ENCODE measurements around the gene SULT2B1.
"Not testable (repeated sequence)": the region's sequence is repeated elsewhere in the genome, so short reads cannot be mapped to it uniquely, and the experiment has no call there.

The SULT2B1 gene

DNA sequence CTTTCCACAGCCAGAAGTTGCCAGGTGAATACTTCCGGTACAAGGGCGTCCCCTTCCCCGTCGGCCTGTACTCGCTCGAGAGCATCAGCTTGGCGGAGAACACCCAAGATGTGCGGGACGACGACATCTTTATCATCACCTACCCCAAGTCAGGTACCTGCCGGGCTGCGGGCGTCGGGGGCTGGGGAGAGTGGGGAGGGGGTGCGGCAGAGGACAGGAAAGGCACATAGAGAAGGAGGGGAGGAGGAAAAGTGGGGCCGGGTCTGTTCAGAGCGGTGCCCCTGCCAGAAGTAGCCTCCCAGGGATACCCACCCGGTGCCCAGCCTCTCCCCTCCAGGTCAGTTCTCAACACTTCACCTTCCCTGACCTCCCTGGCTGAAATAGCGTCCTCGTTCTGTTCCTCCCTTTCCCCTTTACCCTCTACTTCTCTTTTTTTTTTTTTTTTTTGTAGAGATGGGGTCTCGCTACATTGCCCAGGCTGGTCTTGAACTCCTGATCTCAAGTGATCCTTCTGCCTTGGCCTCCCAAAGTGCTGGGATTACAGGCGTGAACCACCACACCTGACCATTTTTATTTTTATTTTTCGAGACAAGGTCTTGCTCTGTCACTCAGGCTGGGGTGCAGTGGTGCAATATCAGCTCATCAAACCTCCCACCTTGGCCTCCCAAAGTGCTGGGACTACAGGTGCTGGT, 24.1 kb downstream of the SULT2B1 start:
- Histone ChIP-seq H3K9me3 (replicated peaks in 1 of 2; ENCODE audit: control insufficient read depth in 2 of 2, insufficient read depth in 1 of 2, low read depth in 1 of 2, low read length in 2 of 2) (no peaks in the 10 kb centered on the region), H3K36me3 (replicated peaks in 1 of 2; ENCODE audit: control insufficient read depth in 2 of 2, insufficient read depth in 2 of 2, low read length in 2 of 2) (no peaks in the 10 kb centered on the region), H2BK120ac (ENCODE audit: low read depth, low read length) (no peak overlapping the region), H3K9ac (ENCODE audit: low read depth, low read length, poor library complexity) (no peak overlapping the region), H2BK12ac (ENCODE audit: low read length) (peak overlapping the region; percentile 24), H3K23ac (ENCODE audit: low read depth, low read length, poor library complexity) (no peak overlapping the region), H3K14ac (ENCODE audit: low read length) (no peak overlapping the region), H2BK15ac (ENCODE audit: low read length) (peak overlapping the region; percentile 71), H2AK5ac (ENCODE audit: low read depth, low read length) (peak overlapping the region; percentile 47), H3K4me1 (ENCODE audit: control insufficient read depth in 2 of 2, insufficient read depth in 1 of 2, low read depth in 1 of 2, low read length in 2 of 2) (peaks cover 0 to 10% of the 10 kb centered on the region in 2 donors), H3K27me3 (ENCODE audit: control insufficient read depth in 3 of 3, insufficient read depth in 3 of 3, low read depth in 1 of 3, low read length in 3 of 3) (peaks cover 0 to 11% (median 0%) of the 10 kb centered on the region in 3 experiments), H3K79me1 (ENCODE audit: low read depth, low read length) (no peaks in the 10 kb centered on the region), H2AFZ (ENCODE audit: low read length) (no peak overlapping the region), H3K18ac (ENCODE audit: low read length) (peak overlapping the region; percentile 65), H3K4me3 (ENCODE audit: low read length in 2 of 2) (no peak overlapping the region), H3K27ac (replicated peaks; ENCODE audit: low read length) (no peak overlapping the region), H3K4me2 (ENCODE audit: insufficient read depth, low read length, poor library complexity, severe bottlenecking) (no peak overlapping the region), H3K4ac (ENCODE audit: low read length) (no peak overlapping the region), H2BK5ac (ENCODE audit: low read length) (no peak overlapping the region), H4K8ac (ENCODE audit: low read depth, low read length) (no peak overlapping the region), H4K91ac (ENCODE audit: low read depth, low read length, poor library complexity) (no peak overlapping the region)
- WGBS, 2 donors (ENCODE audit: extremely low coverage in 2 of 2, insufficient read length in 2 of 2, insufficient replicate concordance in 1 of 2) = no CpG with 5 or more reads among the region's 23 CpGs
- DNase-seq (ENCODE audit: low spot score) = no peak

DNA sequence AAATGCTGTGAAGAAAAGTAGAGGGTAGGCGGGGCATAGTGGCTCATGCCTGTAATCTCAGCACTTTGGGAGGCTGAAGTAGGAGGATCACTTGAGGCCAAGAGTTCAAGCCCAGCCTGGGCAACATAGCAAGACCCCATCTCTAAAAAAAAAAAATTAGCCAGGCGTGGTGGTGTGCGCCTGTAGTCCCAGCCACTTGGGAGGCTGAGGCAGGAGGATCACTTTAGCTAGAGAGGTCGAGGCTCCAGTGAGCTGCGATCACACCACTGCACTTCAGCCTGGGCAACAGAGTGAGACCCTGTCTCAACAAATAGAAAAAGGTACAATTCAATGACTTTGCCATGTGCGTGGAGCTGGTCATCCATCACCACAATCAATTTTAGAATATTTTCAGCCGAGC, 25.9 kb downstream of the SULT2B1 start:
- H3K4me1 ChIP-seq (ENCODE audit: control insufficient read depth in 2 of 2, insufficient read depth in 1 of 2, low read depth in 1 of 2, low read length in 2 of 2); H3K27ac ChIP-seq (replicated peaks; ENCODE audit: low read length); H2AK5ac ChIP-seq (ENCODE audit: low read depth, low read length); H3K9ac ChIP-seq (ENCODE audit: low read depth, low read length, poor library complexity); H4K91ac ChIP-seq (ENCODE audit: low read depth, low read length, poor library complexity); H2AFZ ChIP-seq (ENCODE audit: low read length); H2BK15ac ChIP-seq (ENCODE audit: low read length); H3K4me2 ChIP-seq (ENCODE audit: insufficient read depth, low read length, poor library complexity, severe bottlenecking); H3K18ac ChIP-seq (ENCODE audit: low read length); H2BK12ac ChIP-seq (ENCODE audit: low read length); H3K36me3 ChIP-seq (replicated peaks in 1 of 2; ENCODE audit: control insufficient read depth in 2 of 2, insufficient read depth in 2 of 2, low read length in 2 of 2); H2BK120ac ChIP-seq (ENCODE audit: low read depth, low read length); H3K23ac ChIP-seq (ENCODE audit: low read depth, low read length, poor library complexity); H3K4me3 ChIP-seq (ENCODE audit: low read length in 2 of 2); H3K79me1 ChIP-seq (ENCODE audit: low read depth, low read length); H3K9me3 ChIP-seq (replicated peaks in 1 of 2; ENCODE audit: control insufficient read depth in 2 of 2, insufficient read depth in 1 of 2, low read depth in 1 of 2, low read length in 2 of 2); H2BK5ac ChIP-seq (ENCODE audit: low read length); H3K4ac ChIP-seq (ENCODE audit: low read length); H4K8ac ChIP-seq (ENCODE audit: low read depth, low read length); H3K27me3 ChIP-seq (ENCODE audit: control insufficient read depth in 3 of 3, insufficient read depth in 3 of 3, low read depth in 1 of 3, low read length in 3 of 3); H3K14ac ChIP-seq (ENCODE audit: low read length); DNase-seq (ENCODE audit: low spot score): not testable (repeated sequence)
- WGBS, 2 donors (ENCODE audit: extremely low coverage in 2 of 2, insufficient read length in 2 of 2, insufficient replicate concordance in 1 of 2) = no CpG with 5 or more reads among the region's 7 CpGs

DNA sequence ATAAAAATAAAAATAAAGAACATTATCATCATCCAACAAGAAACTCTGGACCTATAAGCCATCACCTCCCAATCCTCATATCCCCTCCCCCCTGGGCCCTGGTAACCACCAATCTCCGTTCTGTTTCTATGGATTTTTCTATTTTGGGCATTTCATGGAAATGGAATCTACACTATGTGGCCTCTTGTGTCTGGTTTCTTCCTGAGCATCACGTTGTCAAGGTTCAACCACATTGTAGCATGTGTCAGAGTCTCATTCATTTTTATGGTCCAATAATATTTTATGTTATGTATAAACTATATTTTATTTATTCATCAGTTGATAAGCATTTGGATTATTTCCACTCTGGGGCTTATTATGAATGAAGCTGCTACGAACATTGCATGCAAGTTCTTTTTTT, 26.9 kb downstream of the SULT2B1 start:
- Histone ChIP-seq H2BK120ac (ENCODE audit: low read depth, low read length) (no peak overlapping the region), H3K27ac (replicated peaks; ENCODE audit: low read length) (no peak overlapping the region), H3K4me3 (ENCODE audit: low read length in 2 of 2) (no peak overlapping the region), H3K79me1 (ENCODE audit: low read depth, low read length) (no peaks in the 10 kb centered on the region), H3K4me1 (ENCODE audit: control insufficient read depth in 2 of 2, insufficient read depth in 1 of 2, low read depth in 1 of 2, low read length in 2 of 2) (peaks cover under 1 to 1% of the 10 kb centered on the region in 2 donors), H4K8ac (ENCODE audit: low read depth, low read length) (no peak overlapping the region), H3K27me3 (ENCODE audit: control insufficient read depth in 3 of 3, insufficient read depth in 3 of 3, low read depth in 1 of 3, low read length in 3 of 3) (peaks cover 0 to 4% (median 0%) of the 10 kb centered on the region in 3 experiments), H3K4me2 (ENCODE audit: insufficient read depth, low read length, poor library complexity, severe bottlenecking) (no peak overlapping the region), H4K91ac (ENCODE audit: low read depth, low read length, poor library complexity) (no peak overlapping the region), H2AFZ (ENCODE audit: low read length) (no peak overlapping the region), H3K36me3 (replicated peaks in 1 of 2; ENCODE audit: control insufficient read depth in 2 of 2, insufficient read depth in 2 of 2, low read length in 2 of 2) (no peaks in the 10 kb centered on the region), H3K9ac (ENCODE audit: low read depth, low read length, poor library complexity) (no peak overlapping the region), H3K4ac (ENCODE audit: low read length) (no peak overlapping the region), H3K14ac (ENCODE audit: low read length) (no peak overlapping the region), H3K18ac (ENCODE audit: low read length) (no peak overlapping the region), H2BK12ac (ENCODE audit: low read length) (no peak overlapping the region), H2BK15ac (ENCODE audit: low read length) (no peak overlapping the region), H3K9me3 (replicated peaks in 1 of 2; ENCODE audit: control insufficient read depth in 2 of 2, insufficient read depth in 1 of 2, low read depth in 1 of 2, low read length in 2 of 2) (no peaks in the 10 kb centered on the region), H2BK5ac (ENCODE audit: low read length) (no peak overlapping the region), H2AK5ac (ENCODE audit: low read depth, low read length) (no peak overlapping the region), H3K23ac (ENCODE audit: low read depth, low read length, poor library complexity) (no peak overlapping the region)
- no CpG with 5 or more reads among the region's 3 CpGs for WGBS, 2 donors (ENCODE audit: extremely low coverage in 2 of 2, insufficient read length in 2 of 2, insufficient replicate concordance in 1 of 2)
- DNase-seq (ENCODE audit: low spot score) = no peak

DNA sequence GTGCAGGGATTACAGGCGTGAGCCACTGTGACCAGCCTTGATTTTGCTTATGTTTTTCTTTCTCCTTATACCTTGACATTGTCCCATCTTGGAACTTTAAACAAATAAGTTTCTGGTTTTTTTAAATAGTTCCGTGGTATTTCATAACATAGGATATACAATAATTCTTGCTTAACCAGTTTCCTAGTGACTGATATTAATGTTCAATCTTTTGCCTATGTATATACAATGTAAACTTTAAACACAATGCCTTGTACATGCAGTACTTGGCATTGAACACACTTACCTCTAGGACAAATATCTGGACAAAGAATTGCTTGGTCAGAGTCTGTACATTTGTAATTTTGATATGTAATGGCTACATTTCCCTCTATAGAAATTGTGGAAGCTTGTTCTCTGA, 30.2 kb downstream of the SULT2B1 start:
- Histone ChIP-seq H3K23ac (ENCODE audit: low read depth, low read length, poor library complexity) (no peak overlapping the region), H3K4me3 (ENCODE audit: low read length in 2 of 2) (no peak overlapping the region), H2AK5ac (ENCODE audit: low read depth, low read length) (no peak overlapping the region), H3K9ac (ENCODE audit: low read depth, low read length, poor library complexity) (no peak overlapping the region), H4K8ac (ENCODE audit: low read depth, low read length) (no peak overlapping the region), H2BK5ac (ENCODE audit: low read length) (no peak overlapping the region), H3K27ac (replicated peaks; ENCODE audit: low read length) (no peak overlapping the region), H3K14ac (ENCODE audit: low read length) (no peak overlapping the region), H2AFZ (ENCODE audit: low read length) (no peak overlapping the region), H4K91ac (ENCODE audit: low read depth, low read length, poor library complexity) (no peak overlapping the region), H3K36me3 (replicated peaks in 1 of 2; ENCODE audit: control insufficient read depth in 2 of 2, insufficient read depth in 2 of 2, low read length in 2 of 2) (no peaks in the 10 kb centered on the region), H3K18ac (ENCODE audit: low read length) (no peak overlapping the region), H3K4me2 (ENCODE audit: insufficient read depth, low read length, poor library complexity, severe bottlenecking) (no peak overlapping the region), H3K79me1 (ENCODE audit: low read depth, low read length) (no peaks in the 10 kb centered on the region), H2BK120ac (ENCODE audit: low read depth, low read length) (no peak overlapping the region), H2BK12ac (ENCODE audit: low read length) (no peak overlapping the region), H3K27me3 (ENCODE audit: control insufficient read depth in 3 of 3, insufficient read depth in 3 of 3, low read depth in 1 of 3, low read length in 3 of 3) (peaks cover 0 to 11% (median 0%) of the 10 kb centered on the region in 3 experiments), H3K4me1 (ENCODE audit: control insufficient read depth in 2 of 2, insufficient read depth in 1 of 2, low read depth in 1 of 2, low read length in 2 of 2) (peaks cover 3 to 4% of the 10 kb centered on the region in 2 donors), H2BK15ac (ENCODE audit: low read length) (no peak overlapping the region), H3K9me3 (replicated peaks in 1 of 2; ENCODE audit: control insufficient read depth in 2 of 2, insufficient read depth in 1 of 2, low read depth in 1 of 2, low read length in 2 of 2) (no peaks in the 10 kb centered on the region), H3K4ac (ENCODE audit: low read length) (no peak overlapping the region)
- no peak for DNase-seq (ENCODE audit: low spot score)
- no CpG with 5 or more reads among the region's 2 CpGs for WGBS, 2 donors (ENCODE audit: extremely low coverage in 2 of 2, insufficient read length in 2 of 2, insufficient replicate concordance in 1 of 2)
